Kasumi-1 (cell line): ENCODE measurements around the gene NOS3.
A peak's percentile ranks its signal among the peaks of the same experiment; 100 is the strongest.
"Not testable (repeated sequence)": the region's sequence is repeated elsewhere in the genome, so short reads cannot be mapped to it uniquely, and the experiment has no call there.

ENCODE experiments used
- DNase-seq, 2 experiments: peaks; one replicate each; lab custom pipeline; 2025; lab: John Stamatoyannopoulos, UW

NOS3 gene

GRCh38 chr7:151000897-151001495 is 10.2 kb downstream of the NOS3 start:
- DNase-seq: no peak

DNA sequence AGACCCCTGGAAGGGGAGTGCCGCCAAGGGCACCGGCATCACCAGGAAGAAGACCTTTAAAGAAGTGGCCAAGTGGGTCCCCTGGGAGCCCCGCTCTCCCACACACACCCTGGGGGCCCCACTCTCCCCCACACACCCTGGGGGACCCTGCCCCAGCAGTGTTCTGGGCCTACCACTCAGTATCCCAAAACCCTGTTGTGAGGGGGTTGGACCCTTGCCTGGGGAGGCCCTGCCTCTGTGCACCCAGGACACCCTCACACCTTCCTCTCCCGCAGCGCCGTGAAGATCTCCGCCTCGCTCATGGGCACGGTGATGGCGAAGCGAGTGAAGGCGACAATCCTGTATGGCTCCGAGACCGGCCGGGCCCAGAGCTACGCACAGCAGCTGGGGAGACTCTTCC is 10.7 kb downstream of the NOS3 start:
- DNase-seq: no peak

DNA sequence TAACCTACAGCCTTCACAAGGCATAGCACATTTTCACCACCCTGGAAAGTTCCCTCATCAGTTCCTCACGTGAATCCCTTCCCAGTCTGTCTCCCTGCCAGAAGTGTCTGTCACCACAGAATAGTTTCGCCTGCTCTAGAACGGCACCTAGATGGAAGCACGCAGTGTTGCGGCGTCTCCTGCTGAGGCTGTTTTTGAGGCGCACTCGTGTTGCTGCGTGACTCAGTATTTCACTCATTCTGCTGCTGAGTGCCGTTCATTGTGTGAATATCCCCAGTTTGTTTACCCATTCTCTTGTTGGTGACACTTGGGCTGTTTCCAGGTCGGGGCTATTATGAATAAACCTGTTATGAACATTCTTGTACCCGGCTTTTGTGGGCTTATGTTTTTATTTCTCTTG is 12.8 kb downstream of the NOS3 start:
- DNase-seq: no peak

- no peak for DNase-seq
Observed at GRCh38 chr7:151005566-151005965, 14.7 kb downstream of the NOS3 start.

- no peak for DNase-seq
Observed at GRCh38 chr7:151006590-151007300, 15.9 kb downstream of the NOS3 start.

DNA sequence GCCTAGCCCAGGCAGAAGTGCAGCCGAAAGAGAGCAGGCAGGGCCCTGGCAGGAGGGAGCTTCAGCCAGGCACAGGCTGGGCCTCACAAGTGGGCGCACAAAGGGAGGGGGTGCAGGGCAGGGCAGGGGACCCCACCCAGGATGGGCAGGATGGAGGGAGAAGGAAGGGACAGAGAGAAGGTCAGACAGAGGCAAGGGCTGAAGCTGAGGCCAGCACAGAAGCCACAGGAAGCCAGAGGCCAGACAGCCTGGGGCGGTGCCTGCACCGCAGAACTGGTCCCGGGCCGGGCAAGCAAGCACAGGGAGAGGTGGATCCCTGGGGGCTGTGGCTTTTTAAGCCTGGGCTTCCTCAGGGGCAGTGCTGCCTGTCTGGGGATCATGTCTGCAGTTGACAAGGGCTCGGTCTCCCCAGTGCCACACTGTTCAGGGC is 16.7 kb downstream of the NOS3 start:
- DNase-seq: no peak

DNA sequence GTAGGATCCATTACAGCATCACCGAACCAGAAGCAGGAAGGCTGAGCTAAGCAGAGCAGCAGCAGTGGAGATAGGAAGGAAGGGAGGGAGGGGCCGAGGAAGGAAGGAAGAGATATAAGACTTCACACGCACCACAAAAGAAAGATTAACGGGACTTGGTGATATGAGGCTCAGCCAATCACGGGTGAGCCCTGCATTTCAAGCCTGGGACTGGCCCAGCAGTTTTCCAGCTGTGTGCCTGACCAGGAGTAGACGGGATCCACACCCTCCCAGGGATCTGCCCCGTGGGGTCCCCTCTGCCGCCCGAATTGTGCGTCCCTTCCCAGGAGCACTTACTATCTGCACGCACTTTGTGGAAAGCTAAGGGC is 17.3 kb downstream of the NOS3 start:
- DNase-seq: peak; percentile 63 to 64

GRCh38 chr7:151008511-151009323 is 17.9 kb downstream of the NOS3 start:
- no peak for DNase-seq

- no peak for DNase-seq
Observed at GRCh38 chr7:151009327-151010036, 18.7 kb downstream of the NOS3 start.

GRCh38 chr7:151010037-151010306 is 19.2 kb downstream of the NOS3 start:
- DNase-seq: no peak

- DNase-seq: peak; percentile 55 to 66
Observed at GRCh38 chr7:151010307-151011096, 19.7 kb downstream of the NOS3 start.

DNA sequence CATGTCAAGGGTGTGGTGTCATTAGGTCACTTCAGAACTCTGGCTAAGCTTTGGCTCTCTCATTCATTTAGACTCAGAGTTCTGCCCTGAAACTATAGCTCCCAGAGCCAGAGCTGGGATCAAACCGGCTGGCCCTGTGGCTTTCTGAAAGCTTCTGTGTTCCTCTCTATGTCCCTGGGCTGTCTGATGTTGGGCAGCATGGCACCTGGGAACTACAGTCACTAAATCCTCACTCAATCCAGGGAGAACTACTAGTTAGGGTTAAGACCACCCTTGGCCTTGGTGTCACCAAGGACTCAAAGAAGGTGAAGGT is 20.2 kb downstream of the NOS3 start:
- DNase-seq: no peak

- DNase-seq: not testable (repeated sequence)
Observed at GRCh38 chr7:151011616-151012015, 20.8 kb downstream of the NOS3 start.

GRCh38 chr7:151012031-151012692 is 21.3 kb downstream of the NOS3 start:
- no peak for DNase-seq

GRCh38 chr7:151012911-151013347 is 22.1 kb downstream of the NOS3 start:
- peak; percentile 23 to 57 for DNase-seq

DNA sequence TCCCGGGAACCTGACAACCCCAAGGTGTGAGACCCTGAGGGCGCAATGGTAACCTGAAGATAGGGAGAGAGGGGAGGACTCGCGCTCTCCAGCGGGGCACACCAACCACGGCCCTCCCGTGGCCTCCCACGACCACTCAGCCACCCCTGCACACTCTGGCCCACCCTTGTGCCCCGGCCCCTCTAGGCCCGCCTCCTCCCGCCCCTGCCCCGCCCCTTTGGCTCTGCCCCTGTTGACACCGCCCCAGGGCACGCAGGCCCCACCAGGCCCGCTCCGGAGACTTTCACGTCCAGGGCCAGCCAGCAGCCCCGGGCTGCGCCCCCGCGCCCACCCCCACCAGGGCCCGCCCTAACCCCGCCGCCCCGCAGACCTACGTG is 22.5 kb downstream of the NOS3 start:
- no peak for DNase-seq

- peak; percentile 53 to 62 for DNase-seq
Observed at GRCh38 chr7:151013733-151014497, 23.1 kb downstream of the NOS3 start.

DNA sequence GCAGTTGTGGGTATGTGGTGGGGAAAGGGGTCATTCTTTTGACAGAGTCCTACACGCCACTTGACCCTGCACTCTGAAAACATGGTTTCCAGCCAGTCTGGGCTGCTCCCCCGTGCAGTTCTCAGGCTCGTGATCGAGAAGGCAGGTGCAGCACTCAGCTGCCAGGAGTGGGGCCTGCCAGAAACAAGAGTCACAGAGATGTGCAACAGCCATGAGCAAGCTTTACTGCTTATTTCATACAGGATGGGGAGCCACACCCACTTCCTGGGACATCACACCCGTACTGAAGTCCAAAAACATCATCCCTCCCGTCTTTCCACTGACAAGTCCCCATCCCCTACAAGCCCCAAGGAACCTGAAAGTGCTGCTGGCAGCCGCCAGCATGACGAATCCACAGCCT is 24.1 kb downstream of the NOS3 start:
- no peak for DNase-seq

- DNase-seq: no peak
Observed at GRCh38 chr7:151015967-151016366, 25.1 kb downstream of the NOS3 start.

GRCh38 chr7:151016505-151016904 is 25.7 kb downstream of the NOS3 start:
- no peak for DNase-seq

- DNase-seq: no peak
Observed at GRCh38 chr7:151016942-151017341, 26.1 kb downstream of the NOS3 start.
